GM23338 (cell line): ENCODE results near the gene NOC2L. TPM values are rescaled to one million over a fixed set of nuclear protein-coding genes. Genes with fewer than 3 reads are reported as not detected.

Experiments used
- ATAC-seq: fragments of 200-7000 bp; cut with Tn5 transposase; 3 replicates; pipeline ENCODE4 v1.9.1; 2020
- DNase-seq: peaks from one replicate; pipeline ENCODE4 v3.0.0-alpha.2; 2015; ENCODE audit warnings: low spot score
- H2AFZ ChIP-seq: fragments of 200-600 bp; sonication (generic); 2 replicates; pipeline ENCODE4 v1.8.0; 2016; ENCODE audit warnings: antibody characterized with exemption, mild to moderate bottlenecking, moderate library complexity
- H3F3A ChIP-seq: fragments of 200-600 bp; sonication (generic); replicated peaks from 2 replicates; pipeline ENCODE4 v1.8.0; 2017; ENCODE audit warnings: antibody characterized with exemption, mixed run types, low read depth
- H3K27ac ChIP-seq: fragments of 200-600 bp; sonication (generic); 2 replicates; pipeline ENCODE4 v1.6.1; 2016; ENCODE audit warnings: low read depth
- H3K27me3 ChIP-seq: fragments of 200-600 bp; sonication (generic); 2 replicates; pipeline ENCODE4 v1.8.0; 2016; ENCODE audit warnings: mild to moderate bottlenecking, mixed run types, moderate library complexity; ENCODE audit not compliant: insufficient read depth
- H3K36me3 ChIP-seq: fragments of 200-600 bp; sonication (generic); 2 replicates; pipeline ENCODE4 v1.8.0; 2016; ENCODE audit warnings: mild to moderate bottlenecking; ENCODE audit not compliant: insufficient read depth
- H3K4me1 ChIP-seq: fragments of 200-600 bp; sonication (generic); 2 replicates; pipeline ENCODE4 v1.8.0; 2016; ENCODE audit warnings: mild to moderate bottlenecking, moderate library complexity; ENCODE audit not compliant: insufficient read depth
- H3K4me2 ChIP-seq: fragments of 200-600 bp; sonication (generic); 2 replicates; pipeline ENCODE4 v1.7.1; 2017; ENCODE audit warnings: mixed run types
- H3K4me3 ChIP-seq: fragments of 200-600 bp; sonication (generic); 2 replicates; pipeline ENCODE4 v1.6.1; 2016; ENCODE audit warnings: mixed run types
- H3K79me2 ChIP-seq: fragments of 200-600 bp; sonication (generic); replicated peaks from 2 replicates; pipeline ENCODE4 v1.8.0; 2017; ENCODE audit warnings: mild to moderate bottlenecking; ENCODE audit not compliant: insufficient read depth
- H3K9me2 ChIP-seq: fragments of 200-600 bp; sonication (generic); 2 replicates; pipeline ENCODE4 v1.8.0; 2017; ENCODE audit not compliant: insufficient read depth
- H4K20me1 ChIP-seq: fragments of 200-600 bp; sonication (generic); replicated peaks from 2 replicates; pipeline ENCODE4 v1.8.0; 2017; ENCODE audit warnings: mild to moderate bottlenecking; ENCODE audit not compliant: insufficient read depth
- H3K27ac Mint-ChIP-seq: 2 replicates; pipeline ENCODE4 v1.8.0; 2020; ENCODE audit warnings: inconsistent platforms, mild to moderate bottlenecking, moderate library complexity, mixed read lengths
- H3K27me3 Mint-ChIP-seq: 3 replicates; pipeline ENCODE4 v1.8.0; 2022; ENCODE audit warnings: low read depth, mild to moderate bottlenecking, moderate library complexity, mixed read lengths, inconsistent platforms; ENCODE audit not compliant: insufficient read depth, poor library complexity
- H3K36me3 Mint-ChIP-seq: 3 replicates; pipeline ENCODE4 v1.8.0; 2021; ENCODE audit warnings: low read depth, mild to moderate bottlenecking, inconsistent platforms, moderate library complexity, mixed read lengths
- H3K4me1 Mint-ChIP-seq: 3 replicates; pipeline ENCODE4 v1.8.0; 2020; ENCODE audit warnings: mild to moderate bottlenecking, inconsistent platforms, mixed read lengths
- H3K4me3 Mint-ChIP-seq: 3 replicates; pipeline ENCODE4 v1.8.0; 2021; ENCODE audit warnings: moderate library complexity, mild to moderate bottlenecking, inconsistent platforms, mixed read lengths
- H3K9me3 Mint-ChIP-seq: 3 replicates; pipeline ENCODE4 v1.8.0; 2020; ENCODE audit warnings: moderate library complexity, mild to moderate bottlenecking, inconsistent platforms, mixed read lengths
- CREB1 ChIP-seq: fragments of 250-450 bp; sonication (Bioruptor Pico); IDR thresholded peaks from 2 replicates; pipeline ENCODE4 v1.5.0; 2020; ENCODE audit warnings: low read depth, mild to moderate bottlenecking, moderate library complexity
- EZH2 ChIP-seq: fragments of 200-600 bp; sonication (generic); IDR thresholded peaks from one replicate; pipeline ENCODE4 v1.8.0; 2017; ENCODE audit warnings: antibody characterized with exemption, mild to moderate bottlenecking, low read depth; ENCODE audit not compliant: unreplicated experiment
- JUNB ChIP-seq: IDR thresholded peaks from one replicate; pipeline ENCODE4 v1.6.1; 2016; ENCODE audit warnings: antibody characterized with exemption; ENCODE audit not compliant: unreplicated experiment
- NANOG ChIP-seq: IDR thresholded peaks from 2 replicates; pipeline ENCODE4 v1.6.1; 2016; ENCODE audit warnings: antibody characterized with exemption, borderline replicate concordance
- STAT1 ChIP-seq: IDR thresholded peaks from one replicate; pipeline ENCODE4 v1.6.1; 2016; ENCODE audit warnings: antibody characterized with exemption; ENCODE audit not compliant: unreplicated experiment
- ZNF114 ChIP-seq: fragments of 250-450 bp; sonication (Bioruptor Pico); IDR thresholded peaks from 2 replicates; pipeline ENCODE4 v1.5.0; 2020; ENCODE audit warnings: mild to moderate bottlenecking, moderate library complexity
- polyA plus RNA-seq: library from polyadenylated mRNA; unstranded; fragments of >200 nt; fragmentation: Nextera tagmentation; extraction: Ambion mirVana; gene quantifications from 2 replicates; pipeline ENCODE4 v1.2.1, GENCODE V29; 2016
- total RNA-seq: library from RNA; depleted of rRNA; stranded (reverse); fragments of >200 nt; shearing (Covaris generic); gene quantifications from 2 replicates; pipeline ENCODE4 v1.2.3, GENCODE V29; 2014
- TF ChIP-seq, protein P1 (sequence below): IDR thresholded peaks from one replicate; pipeline ENCODE4 v1.6.1; 2018; ENCODE audit warnings: antibody characterized with exemption; ENCODE audit not compliant: unreplicated experiment
- TF ChIP-seq, protein P2 (sequence below), 2 experiments: fragments of 200-600 bp in 1 of 2; sonication (generic) in 1 of 2; conservative IDR thresholded peaks; 2 replicates each; pipeline versions ENCODE4 v1.5.1 to v1.6.1; 2016 to 2017; ENCODE audit warnings: antibody characterized with exemption in 2 of 2, low read depth in 2 of 2, mild to moderate bottlenecking in 2 of 2, moderate library complexity in 1 of 2
- TF ChIP-seq, protein P3 (sequence below): IDR thresholded peaks from 2 replicates; pipeline ENCODE4 v1.6.1; 2016; ENCODE audit warnings: antibody characterized with exemption
- TF ChIP-seq, protein P4 (sequence below): fragments of 250-450 bp; sonication (Bioruptor Pico); IDR thresholded peaks from 2 replicates; pipeline ENCODE4 v1.5.0; 2020; ENCODE audit warnings: mild to moderate bottlenecking, moderate library complexity

Gene NOC2L
- total and polyA plus RNA-seq, 2 experiments from 2014 or later = 79.3 to 125 TPM

DNA sequence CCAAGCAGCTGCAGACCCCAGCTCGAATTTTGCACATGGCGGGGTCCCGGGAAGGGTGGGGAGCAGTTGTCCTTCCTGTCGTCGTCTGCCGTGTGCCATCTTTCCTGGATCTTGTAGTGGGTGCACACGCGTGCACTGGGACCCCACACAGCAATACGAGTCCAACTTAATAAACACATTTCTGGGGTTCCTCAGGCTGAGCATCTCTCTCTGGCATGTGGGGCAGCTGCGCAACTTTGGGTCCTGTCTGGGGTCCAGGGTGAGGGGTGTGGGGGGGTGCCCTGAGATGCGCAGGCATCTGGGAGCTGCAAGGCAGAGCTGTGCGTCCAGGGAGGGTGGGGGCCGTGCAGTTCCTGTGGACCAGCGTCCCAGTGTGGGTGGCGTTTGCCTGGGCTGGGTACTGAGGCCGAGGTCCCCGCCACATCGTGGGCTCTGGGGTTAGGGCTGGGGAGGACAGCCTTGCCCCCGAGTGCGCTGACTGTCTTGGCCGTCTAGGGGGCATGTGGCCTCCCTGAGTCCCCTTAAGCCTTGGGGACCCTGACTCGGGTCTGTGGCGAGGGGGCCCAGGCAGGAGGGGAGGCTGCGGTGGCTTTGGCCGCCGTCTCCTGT lies 6.6 kb upstream of the NOC2L start (continued):
- TF ChIP-seq, protein P1, sequence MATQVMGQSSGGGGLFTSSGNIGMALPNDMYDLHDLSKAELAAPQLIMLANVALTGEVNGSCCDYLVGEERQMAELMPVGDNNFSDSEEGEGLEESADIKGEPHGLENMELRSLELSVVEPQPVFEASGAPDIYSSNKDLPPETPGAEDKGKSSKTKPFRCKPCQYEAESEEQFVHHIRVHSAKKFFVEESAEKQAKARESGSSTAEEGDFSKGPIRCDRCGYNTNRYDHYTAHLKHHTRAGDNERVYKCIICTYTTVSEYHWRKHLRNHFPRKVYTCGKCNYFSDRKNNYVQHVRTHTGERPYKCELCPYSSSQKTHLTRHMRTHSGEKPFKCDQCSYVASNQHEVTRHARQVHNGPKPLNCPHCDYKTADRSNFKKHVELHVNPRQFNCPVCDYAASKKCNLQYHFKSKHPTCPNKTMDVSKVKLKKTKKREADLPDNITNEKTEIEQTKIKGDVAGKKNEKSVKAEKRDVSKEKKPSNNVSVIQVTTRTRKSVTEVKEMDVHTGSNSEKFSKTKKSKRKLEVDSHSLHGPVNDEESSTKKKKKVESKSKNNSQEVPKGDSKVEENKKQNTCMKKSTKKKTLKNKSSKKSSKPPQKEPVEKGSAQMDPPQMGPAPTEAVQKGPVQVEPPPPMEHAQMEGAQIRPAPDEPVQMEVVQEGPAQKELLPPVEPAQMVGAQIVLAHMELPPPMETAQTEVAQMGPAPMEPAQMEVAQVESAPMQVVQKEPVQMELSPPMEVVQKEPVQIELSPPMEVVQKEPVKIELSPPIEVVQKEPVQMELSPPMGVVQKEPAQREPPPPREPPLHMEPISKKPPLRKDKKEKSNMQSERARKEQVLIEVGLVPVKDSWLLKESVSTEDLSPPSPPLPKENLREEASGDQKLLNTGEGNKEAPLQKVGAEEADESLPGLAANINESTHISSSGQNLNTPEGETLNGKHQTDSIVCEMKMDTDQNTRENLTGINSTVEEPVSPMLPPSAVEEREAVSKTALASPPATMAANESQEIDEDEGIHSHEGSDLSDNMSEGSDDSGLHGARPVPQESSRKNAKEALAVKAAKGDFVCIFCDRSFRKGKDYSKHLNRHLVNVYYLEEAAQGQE = no peak
- no peak for TF ChIP-seq NANOG
- TF ChIP-seq, protein P2, sequence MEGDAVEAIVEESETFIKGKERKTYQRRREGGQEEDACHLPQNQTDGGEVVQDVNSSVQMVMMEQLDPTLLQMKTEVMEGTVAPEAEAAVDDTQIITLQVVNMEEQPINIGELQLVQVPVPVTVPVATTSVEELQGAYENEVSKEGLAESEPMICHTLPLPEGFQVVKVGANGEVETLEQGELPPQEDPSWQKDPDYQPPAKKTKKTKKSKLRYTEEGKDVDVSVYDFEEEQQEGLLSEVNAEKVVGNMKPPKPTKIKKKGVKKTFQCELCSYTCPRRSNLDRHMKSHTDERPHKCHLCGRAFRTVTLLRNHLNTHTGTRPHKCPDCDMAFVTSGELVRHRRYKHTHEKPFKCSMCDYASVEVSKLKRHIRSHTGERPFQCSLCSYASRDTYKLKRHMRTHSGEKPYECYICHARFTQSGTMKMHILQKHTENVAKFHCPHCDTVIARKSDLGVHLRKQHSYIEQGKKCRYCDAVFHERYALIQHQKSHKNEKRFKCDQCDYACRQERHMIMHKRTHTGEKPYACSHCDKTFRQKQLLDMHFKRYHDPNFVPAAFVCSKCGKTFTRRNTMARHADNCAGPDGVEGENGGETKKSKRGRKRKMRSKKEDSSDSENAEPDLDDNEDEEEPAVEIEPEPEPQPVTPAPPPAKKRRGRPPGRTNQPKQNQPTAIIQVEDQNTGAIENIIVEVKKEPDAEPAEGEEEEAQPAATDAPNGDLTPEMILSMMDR (conservative IDR thresholded peaks at IDR 0.05; ENCODE audit: low read depth in 2 of 2) = no peak
- no peak for TF ChIP-seq EZH2
- TF ChIP-seq STAT1 = no peak
- TF ChIP-seq ZNF114 (CRISPR knock-in tag) = no peak
- no peak for TF ChIP-seq CREB1 (CRISPR knock-in tag)

DNA sequence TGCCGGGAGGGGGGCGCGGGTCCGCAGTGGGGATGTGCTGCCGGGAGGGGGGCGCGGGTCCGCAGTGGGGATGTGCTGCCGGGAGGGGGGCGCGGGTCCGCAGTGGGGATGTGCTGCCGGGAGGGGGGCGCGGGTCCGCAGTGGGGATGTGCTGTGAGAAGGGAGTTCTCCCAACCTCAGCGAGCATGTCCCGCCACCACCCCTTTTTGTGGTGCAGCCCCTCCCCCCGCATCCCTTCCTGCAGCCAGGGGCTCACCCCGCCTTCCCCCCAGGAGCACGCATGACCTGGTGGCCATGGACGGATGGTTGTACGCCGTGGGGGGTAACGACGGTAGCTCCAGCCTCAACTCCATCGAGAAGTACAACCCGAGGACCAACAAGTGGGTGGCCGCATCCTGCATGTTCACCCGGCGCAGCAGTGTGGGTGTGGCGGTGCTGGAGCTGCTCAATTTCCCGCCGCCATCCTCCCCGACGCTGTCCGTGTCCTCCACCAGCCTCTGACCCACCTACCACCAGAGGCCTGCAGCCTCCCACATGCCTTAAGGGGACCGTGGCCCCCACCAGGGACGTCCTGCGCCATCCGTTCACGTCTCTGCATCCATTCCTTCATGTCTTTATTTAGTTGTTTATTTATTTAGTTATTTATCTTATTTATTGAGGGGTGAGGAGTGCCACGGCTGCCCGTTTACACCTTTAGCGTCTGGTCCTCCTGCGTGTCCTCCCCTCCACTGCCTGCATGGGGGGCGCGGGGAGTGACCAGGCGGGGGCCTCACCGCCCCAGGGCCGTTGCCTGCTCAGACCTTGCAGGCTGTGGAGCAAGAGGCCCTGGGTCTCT lies 5.9 kb upstream of the NOC2L start:
- Histone ChIP-seq H3K79me2 (no peaks in the 10 kb centered on the region), H3K4me2 (no peak overlapping the region), H2AFZ (no peak overlapping the region), H3K27me3 (peaks cover 40% of the 10 kb centered on the region), H4K20me1 (0 out of 2 replicates have a peak, but pooled peaks cover 2% of the 10 kb centered on the region), H3K27ac (no peak overlapping the region), H3F3A (peaks cover 7% of the 10 kb centered on the region), H3K4me3 (no peak overlapping the region), H3K9me2 (no peaks in the 10 kb centered on the region), H3K36me3 (no peaks in the 10 kb centered on the region), H3K4me1 (no peaks in the 10 kb centered on the region)
- no peak for DNase-seq
- H3K36me3 Mint-ChIP-seq = peaks cover 2% of the 10 kb centered on the region; the same call in 1 of the 3 replicates
- no peak overlapping the region for H3K4me3 Mint-ChIP-seq
- H3K27ac Mint-ChIP-seq = no peak overlapping the region
- peaks cover 43% of the 10 kb centered on the region for H3K27me3 Mint-ChIP-seq
- no peak for ATAC-seq
- H3K9me3 Mint-ChIP-seq = no peaks in the 10 kb centered on the region
- H3K4me1 Mint-ChIP-seq = no peaks in the 10 kb centered on the region; the same call in 2 of the 3 replicates
- TF ChIP-seq, protein P3, sequence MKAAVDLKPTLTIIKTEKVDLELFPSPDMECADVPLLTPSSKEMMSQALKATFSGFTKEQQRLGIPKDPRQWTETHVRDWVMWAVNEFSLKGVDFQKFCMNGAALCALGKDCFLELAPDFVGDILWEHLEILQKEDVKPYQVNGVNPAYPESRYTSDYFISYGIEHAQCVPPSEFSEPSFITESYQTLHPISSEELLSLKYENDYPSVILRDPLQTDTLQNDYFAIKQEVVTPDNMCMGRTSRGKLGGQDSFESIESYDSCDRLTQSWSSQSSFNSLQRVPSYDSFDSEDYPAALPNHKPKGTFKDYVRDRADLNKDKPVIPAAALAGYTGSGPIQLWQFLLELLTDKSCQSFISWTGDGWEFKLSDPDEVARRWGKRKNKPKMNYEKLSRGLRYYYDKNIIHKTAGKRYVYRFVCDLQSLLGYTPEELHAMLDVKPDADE = no peak
- TF ChIP-seq JUNB (no peak), CREB1 (CRISPR knock-in tag) (no peak), EZH2 (no peak), STAT1 (no peak), NANOG (no peak)
- TF ChIP-seq, protein P4, sequence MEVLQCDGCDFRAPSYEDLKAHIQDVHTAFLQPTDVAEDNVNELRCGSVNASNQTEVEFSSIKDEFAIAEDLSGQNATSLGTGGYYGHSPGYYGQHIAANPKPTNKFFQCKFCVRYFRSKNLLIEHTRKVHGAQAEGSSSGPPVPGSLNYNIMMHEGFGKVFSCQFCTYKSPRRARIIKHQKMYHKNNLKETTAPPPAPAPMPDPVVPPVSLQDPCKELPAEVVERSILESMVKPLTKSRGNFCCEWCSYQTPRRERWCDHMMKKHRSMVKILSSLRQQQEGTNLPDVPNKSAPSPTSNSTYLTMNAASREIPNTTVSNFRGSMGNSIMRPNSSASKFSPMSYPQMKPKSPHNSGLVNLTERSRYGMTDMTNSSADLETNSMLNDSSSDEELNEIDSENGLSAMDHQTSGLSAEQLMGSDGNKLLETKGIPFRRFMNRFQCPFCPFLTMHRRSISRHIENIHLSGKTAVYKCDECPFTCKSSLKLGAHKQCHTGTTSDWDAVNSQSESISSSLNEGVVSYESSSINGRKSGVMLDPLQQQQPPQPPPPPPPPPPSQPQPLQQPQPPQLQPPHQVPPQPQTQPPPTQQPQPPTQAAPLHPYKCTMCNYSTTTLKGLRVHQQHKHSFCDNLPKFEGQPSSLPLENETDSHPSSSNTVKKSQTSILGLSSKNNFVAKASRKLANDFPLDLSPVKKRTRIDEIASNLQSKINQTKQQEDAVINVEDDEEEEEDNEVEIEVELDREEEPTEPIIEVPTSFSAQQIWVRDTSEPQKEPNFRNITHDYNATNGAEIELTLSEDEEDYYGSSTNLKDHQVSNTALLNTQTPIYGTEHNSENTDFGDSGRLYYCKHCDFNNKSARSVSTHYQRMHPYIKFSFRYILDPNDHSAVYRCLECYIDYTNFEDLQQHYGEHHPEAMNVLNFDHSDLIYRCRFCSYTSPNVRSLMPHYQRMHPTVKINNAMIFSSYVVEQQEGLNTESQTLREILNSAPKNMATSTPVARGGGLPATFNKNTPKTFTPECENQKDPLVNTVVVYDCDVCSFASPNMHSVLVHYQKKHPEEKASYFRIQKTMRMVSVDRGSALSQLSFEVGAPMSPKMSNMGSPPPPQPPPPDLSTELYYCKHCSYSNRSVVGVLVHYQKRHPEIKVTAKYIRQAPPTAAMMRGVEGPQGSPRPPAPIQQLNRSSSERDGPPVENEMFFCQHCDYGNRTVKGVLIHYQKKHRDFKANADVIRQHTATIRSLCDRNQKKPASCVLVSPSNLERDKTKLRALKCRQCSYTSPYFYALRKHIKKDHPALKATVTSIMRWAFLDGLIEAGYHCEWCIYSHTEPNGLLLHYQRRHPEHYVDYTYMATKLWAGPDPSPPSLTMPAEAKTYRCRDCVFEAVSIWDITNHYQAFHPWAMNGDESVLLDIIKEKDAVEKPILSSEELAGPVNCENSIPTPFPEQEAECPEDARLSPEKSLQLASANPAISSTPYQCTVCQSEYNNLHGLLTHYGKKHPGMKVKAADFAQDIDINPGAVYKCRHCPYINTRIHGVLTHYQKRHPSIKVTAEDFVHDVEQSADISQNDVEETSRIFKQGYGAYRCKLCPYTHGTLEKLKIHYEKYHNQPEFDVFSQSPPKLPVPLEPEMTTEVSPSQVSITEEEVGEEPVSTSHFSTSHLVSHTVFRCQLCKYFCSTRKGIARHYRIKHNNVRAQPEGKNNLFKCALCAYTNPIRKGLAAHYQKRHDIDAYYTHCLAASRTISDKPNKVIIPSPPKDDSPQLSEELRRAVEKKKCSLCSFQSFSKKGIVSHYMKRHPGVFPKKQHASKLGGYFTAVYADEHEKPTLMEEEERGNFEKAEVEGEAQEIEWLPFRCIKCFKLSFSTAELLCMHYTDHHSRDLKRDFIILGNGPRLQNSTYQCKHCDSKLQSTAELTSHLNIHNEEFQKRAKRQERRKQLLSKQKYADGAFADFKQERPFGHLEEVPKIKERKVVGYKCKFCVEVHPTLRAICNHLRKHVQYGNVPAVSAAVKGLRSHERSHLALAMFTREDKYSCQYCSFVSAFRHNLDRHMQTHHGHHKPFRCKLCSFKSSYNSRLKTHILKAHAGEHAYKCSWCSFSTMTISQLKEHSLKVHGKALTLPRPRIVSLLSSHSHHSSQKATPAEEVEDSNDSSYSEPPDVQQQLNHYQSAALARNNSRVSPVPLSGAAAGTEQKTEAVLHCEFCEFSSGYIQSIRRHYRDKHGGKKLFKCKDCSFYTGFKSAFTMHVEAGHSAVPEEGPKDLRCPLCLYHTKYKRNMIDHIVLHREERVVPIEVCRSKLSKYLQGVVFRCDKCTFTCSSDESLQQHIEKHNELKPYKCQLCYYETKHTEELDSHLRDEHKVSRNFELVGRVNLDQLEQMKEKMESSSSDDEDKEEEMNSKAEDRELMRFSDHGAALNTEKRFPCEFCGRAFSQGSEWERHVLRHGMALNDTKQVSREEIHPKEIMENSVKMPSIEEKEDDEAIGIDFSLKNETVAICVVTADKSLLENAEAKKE (CRISPR knock-in tag) = no peak
